HG02571 (cell line): Measurements from ENCODE around the gene PALM.
"Not testable (repeated sequence)": the region's sequence is repeated elsewhere in the genome, so short reads cannot be mapped to it uniquely, and the experiment has no call there.

ENCODE experiments used
- ATAC-seq: cut with Tn5 transposase; IDR thresholded peaks from one replicate; pipeline ENCODE4 v1.9.1; 2021; ENCODE audit warnings: mild to moderate bottlenecking, moderate library complexity; ENCODE audit not compliant: unreplicated experiment

The PALM gene

DNA sequence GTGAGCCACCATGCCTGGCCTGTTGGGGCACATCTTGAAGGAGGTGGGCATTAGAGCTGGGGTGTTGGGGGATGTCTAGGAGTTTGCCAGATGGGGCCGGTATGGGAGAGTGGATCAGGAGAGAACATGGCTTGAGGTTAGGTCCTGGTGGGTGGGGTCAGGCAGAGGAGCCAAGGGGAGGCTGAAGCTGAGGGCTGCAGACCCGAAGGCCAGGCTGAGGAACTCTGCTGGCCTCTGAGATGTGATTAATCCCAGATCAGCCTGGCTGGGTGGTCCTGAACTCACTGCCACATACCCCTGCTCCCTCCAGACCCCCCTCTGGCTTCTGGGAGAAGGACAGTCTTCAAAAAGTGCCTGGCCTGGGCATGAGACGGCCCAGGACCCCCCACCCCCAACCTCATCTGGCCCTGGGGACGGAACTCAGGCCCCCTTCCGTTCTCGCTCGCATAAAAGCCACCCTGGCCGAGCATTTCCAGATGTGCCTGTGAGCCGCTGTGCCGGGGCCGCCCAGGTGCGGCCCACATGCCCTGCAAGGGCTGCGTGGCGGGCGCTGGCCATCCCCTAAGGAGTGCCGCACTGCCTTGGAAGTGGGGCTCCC lies 29.8 kb upstream of the PALM start:
- ATAC-seq: no peak

DNA sequence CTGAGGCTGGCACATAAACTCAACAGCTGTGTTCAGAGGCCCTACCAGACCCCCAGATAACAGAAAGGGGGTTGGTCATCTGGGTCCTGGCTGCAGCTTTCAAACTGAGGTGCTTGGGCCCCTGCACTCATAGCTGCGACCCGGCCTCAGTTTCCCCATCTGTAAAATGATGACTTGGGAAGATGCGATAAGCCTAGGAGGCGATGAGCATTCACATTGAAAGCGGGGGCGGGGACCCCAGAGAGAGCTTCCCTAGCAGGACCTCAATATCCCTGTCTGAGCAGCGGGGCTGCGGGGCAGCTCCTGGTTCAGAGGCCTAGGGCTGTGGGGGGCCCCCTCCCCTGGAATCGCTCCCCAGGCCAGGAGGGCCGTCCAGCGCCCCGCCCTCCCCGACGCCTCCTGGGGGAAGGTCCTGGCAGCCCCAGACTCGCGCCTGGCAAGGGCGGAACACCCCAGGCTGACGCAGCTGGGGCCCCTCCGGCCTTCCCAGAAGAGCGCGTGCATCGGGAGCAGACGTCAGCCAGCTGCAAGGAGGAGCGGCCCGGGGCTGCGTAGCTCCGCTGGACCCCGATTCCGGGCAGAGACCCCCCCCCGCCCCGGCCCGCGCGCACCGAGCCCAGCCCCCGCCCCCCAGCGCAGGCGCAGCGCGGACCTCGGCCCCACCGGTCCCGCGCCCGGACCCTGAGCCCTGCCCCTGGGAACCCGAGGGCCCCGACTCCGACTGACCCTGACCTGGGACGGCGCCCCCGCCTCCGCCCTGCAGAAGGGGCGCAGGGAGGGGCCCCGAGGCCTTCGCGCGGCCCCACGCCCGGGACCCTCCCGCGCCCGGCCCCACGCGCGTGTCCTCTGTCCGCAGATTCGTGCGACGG lies 29.1 kb upstream of the PALM start:
- peak; percentile 2 for ATAC-seq

DNA sequence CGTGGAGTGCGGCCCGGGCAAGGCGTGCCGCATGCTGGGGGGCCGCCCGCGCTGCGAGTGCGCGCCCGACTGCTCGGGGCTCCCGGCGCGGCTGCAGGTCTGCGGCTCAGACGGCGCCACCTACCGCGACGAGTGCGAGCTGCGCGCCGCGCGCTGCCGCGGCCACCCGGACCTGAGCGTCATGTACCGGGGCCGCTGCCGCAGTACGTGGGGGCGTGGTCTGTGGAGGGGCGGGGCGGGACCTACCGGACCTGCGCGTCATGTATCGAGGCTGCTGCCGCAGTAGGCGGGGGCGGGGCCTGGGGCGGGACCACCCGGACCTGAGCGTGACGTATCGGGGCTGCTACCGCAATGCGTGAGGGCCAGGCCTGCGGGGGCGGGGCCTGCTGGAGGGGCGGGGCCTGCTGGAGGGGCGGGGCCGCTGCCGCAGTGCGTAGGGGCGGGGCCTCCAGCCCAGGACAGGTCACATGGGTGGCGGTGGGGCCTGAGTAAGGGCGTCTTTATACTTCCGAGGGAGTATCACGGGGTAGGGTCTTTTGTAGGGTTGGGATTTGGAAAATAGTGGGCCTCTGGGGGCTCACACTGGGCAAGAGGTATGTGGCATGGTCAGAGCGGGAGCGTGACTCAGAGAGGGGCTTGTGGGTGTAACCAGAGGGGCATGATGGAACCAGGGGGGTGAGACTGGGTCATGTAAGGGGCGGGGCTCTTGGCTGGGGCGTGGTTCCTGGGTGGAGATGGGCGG lies 28.3 kb upstream of the PALM start:
- peak; percentile 67 for ATAC-seq

DNA sequence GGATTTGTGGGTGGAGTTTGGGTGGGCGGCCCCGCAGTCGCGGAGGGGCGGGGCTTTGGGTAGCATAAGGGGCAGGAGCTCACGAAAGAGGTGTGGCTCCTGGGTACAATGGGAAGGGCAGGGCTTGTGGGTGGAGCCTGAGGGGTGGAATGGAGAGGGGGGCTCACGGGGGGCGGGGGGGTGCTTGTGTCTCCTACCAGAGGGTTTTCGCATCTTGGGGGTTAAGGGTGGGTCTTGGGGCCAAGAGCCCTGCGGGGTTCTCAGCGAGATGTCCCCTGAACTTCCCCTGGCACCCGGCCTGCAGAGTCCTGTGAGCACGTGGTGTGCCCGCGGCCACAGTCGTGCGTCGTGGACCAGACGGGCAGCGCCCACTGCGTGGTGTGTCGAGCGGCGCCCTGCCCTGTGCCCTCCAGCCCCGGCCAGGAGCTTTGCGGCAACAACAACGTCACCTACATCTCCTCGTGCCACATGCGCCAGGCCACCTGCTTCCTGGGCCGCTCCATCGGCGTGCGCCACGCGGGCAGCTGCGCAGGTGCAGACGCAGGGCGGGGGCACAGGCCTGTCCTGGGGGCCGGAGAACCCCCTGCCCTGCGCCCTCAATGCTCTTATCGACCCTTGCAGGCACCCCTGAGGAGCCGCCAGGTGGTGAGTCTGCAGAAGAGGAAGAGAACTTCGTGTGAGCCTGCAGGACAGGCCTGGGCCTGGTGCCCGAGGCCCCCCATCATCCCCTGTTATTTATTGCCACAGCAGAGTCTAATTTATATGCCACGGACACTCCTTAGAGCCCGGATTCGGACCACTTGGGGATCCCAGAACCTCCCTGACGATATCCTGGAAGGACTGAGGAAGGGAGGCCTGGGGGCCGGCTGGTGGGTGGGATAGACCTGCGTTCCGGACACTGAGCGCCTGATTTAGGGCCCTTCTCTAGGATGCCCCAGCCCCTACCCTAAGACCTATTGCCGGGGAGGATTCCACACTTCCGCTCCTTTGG lies 27.4 kb upstream of the PALM start:
- no peak for ATAC-seq

DNA sequence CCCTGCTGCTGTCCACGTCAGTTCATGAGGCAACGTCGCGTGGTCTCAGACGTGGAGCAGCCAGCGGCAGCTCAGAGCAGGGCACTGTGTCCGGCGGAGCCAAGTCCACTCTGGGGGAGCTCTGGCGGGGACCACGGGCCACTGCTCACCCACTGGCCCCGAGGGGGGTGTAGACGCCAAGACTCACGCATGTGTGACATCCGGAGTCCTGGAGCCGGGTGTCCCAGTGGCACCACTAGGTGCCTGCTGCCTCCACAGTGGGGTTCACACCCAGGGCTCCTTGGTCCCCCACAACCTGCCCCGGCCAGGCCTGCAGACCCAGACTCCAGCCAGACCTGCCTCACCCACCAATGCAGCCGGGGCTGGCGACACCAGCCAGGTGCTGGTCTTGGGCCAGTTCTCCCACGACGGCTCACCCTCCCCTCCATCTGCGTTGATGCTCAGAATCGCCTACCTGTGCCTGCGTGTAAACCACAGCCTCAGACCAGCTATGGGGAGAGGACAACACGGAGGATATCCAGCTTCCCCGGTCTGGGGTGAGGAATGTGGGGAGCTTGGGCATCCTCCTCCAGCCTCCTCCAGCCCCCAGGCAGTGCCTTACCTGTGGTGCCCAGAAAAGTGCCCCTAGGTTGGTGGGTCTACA lies 25.9 kb upstream of the PALM start:
- no peak for ATAC-seq

DNA sequence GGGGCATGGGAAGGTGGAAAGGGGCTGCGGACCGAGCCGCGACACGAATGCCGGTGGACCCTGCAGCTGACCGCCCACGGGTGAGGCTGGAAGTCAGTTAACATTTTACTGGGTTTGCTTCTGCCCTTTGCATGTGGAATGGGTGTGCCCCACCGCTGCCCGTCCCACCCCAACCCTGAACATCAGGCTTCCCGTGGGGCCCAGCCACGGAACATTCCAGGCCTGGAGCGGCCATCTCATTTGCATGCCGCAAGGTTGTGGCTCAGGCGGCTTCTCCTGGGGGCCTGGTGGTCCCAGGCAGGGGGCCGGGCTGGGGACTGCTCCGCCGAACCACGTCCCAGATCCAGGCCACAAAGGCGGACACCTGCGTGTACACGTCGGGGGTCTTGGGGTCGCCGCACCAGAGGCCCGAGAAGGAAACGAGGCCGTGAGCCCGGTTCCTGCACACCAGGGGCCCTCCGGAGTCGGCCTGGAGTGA lies 23.2 kb upstream of the PALM start:
- ATAC-seq: no peak

DNA sequence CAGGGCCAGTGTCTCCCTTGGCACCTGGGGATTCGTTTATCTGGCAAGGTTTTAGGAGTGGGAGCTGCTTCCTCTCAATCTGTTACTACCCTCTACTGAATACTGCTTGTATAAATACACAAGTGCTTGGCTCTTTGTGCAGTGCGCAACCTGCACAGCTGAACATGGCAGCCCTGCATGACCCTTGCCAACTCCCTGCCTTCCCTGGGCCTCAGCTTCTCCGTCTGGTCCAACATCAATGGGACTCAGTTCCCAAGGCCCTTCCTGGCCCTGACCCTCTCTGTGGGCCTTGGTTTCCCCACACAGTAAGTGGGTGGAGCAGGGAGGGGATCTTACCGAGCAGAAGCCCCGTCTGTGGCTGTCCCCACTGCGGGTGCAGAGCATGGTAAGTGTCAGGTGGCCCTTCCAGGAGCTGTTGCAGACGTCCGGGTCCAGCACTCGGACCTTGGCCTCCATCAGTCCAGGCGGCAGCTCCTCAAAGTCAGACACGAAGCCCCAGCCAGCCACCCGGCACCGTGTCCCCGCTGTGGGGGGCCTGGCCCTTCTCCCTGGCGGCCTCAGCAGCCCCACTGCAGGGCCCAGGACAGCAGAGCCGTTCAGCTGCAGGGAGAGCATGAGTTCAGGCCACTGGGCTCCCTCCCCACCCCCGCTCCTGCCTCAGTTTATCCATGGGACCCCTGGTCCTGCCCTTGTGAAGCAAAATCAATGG lies 22.0 kb upstream of the PALM start:
- no peak for ATAC-seq

DNA sequence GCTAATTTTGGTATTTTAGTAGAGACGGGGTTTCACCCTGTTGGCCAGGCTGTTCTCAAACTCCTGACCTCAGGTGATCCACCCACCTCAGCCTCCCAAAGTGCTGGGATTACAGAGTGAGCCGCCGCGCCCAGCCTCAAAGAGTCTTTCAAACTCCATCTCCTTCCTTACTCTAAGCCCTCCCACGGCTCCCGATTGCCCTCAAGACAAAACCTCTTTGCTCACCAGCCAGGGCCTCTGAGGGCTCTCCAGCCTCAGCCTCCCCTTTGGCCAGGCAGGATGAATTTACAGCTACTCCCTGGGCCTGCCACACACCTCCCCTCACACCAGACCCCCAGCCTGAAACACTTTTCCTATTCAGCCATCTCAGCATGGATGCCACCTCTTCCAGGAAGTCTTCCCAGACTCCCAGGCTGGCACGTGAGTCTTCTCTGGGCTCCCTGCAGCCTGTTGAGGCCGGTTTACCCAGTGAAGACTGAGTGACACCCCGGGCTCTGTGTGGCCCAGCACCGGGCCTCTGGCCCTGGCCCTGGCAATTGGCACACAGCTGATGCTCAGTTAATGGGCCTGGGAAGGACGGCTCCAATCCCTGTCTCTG lies 21.1 kb upstream of the PALM start:
- no peak for ATAC-seq

DNA sequence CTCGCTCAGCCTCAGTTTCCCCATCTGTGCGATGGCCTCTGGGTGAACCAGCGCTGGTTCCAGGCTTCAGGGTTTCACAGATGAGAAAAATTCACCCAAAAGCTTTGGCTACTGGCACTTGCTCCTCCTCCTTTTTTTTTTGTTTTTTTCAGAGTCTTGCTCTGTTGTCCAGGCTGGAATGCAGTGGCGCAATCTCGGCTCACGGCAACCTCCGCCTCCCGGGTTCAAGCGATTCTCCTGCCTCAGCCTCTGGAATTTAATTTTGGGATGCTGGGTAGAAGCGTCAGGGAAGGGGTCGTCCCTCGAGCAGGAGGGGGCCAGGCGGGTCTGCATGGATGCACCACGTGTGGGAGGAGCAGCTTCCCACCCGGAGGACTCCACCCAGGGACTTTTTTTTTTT lies 20.5 kb upstream of the PALM start:
- no peak for ATAC-seq

DNA sequence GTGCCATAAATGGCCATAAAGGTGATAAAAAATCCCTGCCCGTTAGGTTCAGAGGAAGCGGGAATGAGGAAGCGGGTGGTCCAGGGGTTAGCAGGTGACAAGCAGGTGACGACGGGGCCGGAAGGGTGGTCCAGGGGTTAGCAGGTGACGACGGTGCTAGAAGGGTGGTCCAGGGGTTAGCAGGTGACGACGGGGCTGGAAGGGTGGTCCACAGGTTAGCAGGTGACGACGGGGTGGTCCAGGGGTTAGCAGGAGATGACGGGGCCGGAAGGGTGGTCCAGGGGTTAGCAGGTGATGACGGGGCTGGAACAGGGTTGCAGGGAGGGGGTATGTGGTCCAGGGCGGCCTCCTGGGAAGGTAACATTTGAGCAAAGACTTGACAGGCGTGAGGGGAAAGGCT lies 19.7 kb upstream of the PALM start:
- no peak for ATAC-seq

DNA sequence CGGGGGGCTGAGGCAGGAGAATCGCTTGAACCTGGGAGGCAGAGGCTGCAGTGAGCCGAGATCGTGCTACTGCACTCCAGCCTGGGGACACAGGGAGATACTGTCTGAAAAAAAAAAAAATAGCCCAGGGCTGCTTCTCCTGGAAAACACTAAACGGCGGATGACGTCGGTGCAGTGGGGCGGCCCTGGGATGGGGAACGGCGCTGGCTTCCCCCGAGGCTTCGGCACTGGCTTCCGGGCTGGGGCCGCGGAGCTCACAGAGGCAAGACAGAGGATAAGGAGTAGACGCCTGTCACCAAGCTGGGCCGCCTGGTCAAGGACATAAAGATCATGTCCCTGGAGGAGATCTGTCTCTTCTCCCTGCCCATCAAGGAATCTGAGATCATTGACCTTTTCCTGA lies 18.5 kb upstream of the PALM start:
- no peak for ATAC-seq

DNA sequence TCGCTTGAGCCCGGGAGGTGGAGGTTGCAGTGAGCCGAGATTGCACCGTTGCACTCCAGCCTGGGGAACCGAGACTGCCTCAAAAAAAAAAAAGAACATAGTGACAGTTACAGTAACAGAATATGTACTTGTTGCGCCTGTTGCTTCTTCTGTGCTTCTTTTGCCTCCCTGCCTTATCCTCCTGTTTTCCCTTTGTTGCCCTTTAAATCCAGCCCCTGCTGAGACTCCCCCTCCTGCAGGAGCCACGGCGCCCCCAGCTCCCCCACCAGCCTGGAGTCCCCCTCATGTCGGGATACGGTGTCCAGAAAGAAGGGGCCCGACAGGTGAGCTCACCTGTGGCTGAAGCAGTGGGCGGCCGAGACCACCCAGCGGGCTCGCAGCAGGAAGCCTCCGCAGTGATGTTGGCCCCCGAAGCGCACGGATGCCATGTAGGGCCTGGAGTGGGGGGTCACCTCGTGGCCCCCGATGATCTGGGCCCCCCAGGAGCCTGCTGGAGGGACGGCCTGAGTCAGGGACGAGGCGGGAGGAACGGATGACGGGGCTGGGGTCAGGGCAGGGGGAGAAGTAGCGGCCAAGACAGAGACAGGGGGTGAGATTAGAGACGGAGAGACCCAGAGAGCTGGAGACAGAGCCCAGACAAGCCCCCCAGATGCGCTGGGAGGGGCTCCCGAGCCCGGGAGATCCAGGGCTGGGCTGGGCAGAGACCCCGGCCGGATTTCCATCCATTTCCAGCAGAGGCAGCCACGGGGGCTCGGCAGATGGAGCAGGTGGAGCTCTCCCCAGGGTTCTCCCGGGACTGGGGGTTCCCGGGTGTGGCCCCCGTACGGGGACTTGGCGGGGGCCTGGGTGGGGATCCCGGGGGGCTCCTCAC lies 14.0 kb upstream of the PALM start:
- no peak for ATAC-seq

DNA sequence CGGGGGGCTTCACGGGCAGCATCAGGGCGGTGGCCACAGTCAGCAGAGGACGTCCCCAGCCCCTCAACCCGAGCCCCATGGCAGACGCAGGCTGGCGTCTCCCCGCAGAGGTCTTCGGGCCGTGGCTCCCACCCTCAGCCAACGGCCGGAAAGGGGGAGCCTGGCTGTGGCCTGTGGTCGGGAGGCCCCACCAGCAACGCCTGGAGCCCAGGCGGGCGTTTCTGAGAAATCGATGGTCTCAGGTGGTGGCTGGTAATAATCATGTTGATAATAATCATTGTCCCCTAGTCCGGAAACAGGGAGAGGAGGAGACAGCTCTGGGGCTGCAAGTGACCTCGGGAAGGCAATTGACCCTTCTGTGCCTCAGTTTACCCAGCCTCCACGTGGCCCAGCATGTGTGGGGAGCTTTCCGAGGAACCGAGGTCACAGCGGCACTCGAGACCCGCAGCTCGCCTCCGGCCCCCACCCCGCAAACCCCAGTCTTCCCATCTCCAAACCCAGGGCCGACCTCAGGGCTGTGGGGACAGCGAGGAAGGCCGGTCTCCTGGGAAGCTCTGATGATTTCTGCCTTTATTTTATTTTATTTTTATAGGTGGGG lies 13.3 kb upstream of the PALM start, which contains the start of gene PRSS57:
Gene PRSS57, minus strand, starts transcription at position 101 of the 598 bp plus-strand sequence. Its CDS starts 22 bp downstream, at position 79.
- ATAC-seq: no peak

DNA sequence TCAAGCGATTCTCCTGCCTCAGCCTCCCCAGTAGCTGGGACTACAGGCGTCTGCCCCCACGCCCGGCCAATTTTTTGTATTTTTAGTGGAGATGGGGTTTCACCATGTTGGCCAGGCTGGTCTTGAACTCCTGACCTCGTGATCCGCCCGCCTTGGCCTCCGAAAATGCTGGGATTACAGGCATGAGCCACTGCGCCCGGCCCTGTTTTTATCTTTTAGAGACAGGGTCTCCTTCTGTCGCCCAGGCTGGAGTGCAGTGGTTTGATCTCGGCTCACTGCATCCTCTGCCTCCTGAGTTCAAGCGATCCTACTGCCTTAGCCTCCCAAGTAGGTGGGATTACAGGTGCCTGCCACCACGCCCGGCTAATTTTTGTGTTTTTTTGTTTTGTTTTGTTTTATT lies 10.2 kb upstream of the PALM start:
- not testable (repeated sequence) for ATAC-seq

DNA sequence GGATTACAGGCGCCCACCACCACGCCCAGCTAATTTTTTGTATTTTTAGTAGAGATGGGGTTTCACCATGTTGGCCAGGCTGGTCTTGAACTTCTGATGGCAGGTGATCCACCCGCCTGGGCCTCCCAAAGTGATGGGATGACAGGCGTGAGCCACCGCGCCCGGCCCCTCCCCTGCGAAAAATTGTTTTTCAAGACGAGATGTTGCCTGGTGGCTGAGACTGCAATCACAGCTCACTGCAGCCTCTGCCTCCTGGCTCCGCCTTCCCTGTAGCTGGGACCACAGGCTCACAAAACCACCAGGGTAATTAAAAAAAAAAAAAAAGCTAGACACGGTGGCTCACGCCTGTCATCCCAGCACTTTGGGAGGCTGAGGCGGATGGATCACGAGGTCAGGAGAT lies 8.8 kb upstream of the PALM start:
- not testable (repeated sequence) for ATAC-seq

DNA sequence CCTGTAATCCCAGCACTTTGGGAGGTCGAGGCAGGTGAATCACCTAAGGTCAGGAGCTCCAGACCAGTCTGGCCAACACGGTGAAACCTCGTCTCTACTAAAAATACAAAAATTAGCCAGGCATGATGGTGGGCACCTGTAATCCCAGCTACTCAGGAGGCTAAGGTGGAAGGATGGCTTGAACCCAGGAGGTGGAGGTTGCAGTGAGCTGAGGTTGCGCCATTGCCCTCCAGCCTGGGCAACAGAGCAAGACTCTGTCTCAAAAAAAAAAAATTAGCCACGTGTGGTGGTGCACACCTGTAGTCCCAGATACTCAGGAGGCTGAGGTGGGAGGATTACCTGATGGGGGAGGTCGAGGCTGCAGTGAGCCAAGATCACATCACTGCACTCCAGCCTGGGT lies 5.9 kb upstream of the PALM start:
- not testable (repeated sequence) for ATAC-seq

DNA sequence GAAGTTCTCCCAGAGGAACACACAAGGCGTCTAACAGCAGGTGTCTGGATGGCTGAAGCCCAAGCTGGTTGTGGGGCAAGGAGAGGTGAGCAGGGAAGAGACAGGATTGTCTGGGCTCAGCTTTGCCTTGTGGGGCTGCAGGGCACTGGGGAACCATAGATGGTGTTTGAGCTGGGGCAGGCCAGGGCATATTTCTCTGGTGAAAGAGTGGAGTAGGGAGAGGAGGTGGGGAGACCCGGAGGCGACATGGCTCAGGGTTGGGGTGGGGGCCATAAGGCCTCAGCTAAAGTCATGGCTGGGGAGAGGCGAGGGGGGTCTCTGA lies 5.4 kb upstream of the PALM start:
- ATAC-seq: no peak
